Activated T-cell treated with anti-CD3 and anti-CD28 coated beads, Interleukin-2, amount 50 U/mL, for 24 hours (primary cell): Measurements from ENCODE around the gene ACTR8.

ENCODE experiments used
- DNase-seq: peaks from one replicate; pipeline ENCODE4 v3.0.0-alpha.2; 2020
- H3K27ac Mint-ChIP-seq: 2 replicates; pipeline ENCODE4 v1.8.0; 2020; ENCODE audit warnings: mild to moderate bottlenecking, mixed read lengths
- H3K27me3 Mint-ChIP-seq: 2 replicates; pipeline ENCODE4 v1.8.0; 2020; ENCODE audit warnings: mixed read lengths
- H3K36me3 Mint-ChIP-seq: 2 replicates; pipeline ENCODE4 v1.8.0; 2020; ENCODE audit warnings: low read depth, mixed read lengths
- H3K4me1 Mint-ChIP-seq: 2 replicates; pipeline ENCODE4 v1.8.0; 2020; ENCODE audit warnings: low read depth, mixed read lengths
- H3K4me3 Mint-ChIP-seq: 2 replicates; pipeline ENCODE4 v1.8.0; 2020; ENCODE audit warnings: mild to moderate bottlenecking, moderate library complexity, mixed read lengths
- H3K9me3 Mint-ChIP-seq: 2 replicates; pipeline ENCODE4 v1.8.0; 2020; ENCODE audit warnings: mixed read lengths

Gene ACTR8

GRCh38 chr3:53818221-53819162 is 63.5 kb downstream of the ACTR8 start:
- H3K36me3 Mint-ChIP-seq, result no peaks in the 10 kb centered on the region
- H3K4me1 Mint-ChIP-seq, result peaks cover 2% of the 10 kb centered on the region
- H3K9me3 Mint-ChIP-seq, result no peaks in the 10 kb centered on the region
- peaks cover 22% of the 10 kb centered on the region for H3K27me3 Mint-ChIP-seq
- no peak for DNase-seq
- H3K27ac Mint-ChIP-seq, result no peak overlapping the region
- no peak overlapping the region for H3K4me3 Mint-ChIP-seq

- Mint-ChIP-seq H3K4me1 (peaks cover 2% of the 10 kb centered on the region), H3K27me3 (peaks cover 22% of the 10 kb centered on the region), H3K9me3 (no peaks in the 10 kb centered on the region), H3K27ac (no peak overlapping the region), H3K4me3 (no peak overlapping the region), H3K36me3 (no peaks in the 10 kb centered on the region)
- no peak for DNase-seq
These were observed 64.1 kb downstream of the ACTR8 start for GRCh38 chr3:53817809-53818208.

- peaks cover 22% of the 10 kb centered on the region for H3K27me3 Mint-ChIP-seq
- no peak overlapping the region for H3K27ac Mint-ChIP-seq
- no peaks in the 10 kb centered on the region for H3K36me3 Mint-ChIP-seq
- DNase-seq, result no peak
- peaks cover 2% of the 10 kb centered on the region for H3K4me1 Mint-ChIP-seq
- H3K9me3 Mint-ChIP-seq, result no peaks in the 10 kb centered on the region
- H3K4me3 Mint-ChIP-seq, result no peak overlapping the region
These were observed 64.7 kb downstream of the ACTR8 start for GRCh38 chr3:53817211-53817610.
